HG03175 (cell line): ENCODE data around the gene NCAPD2.
A peak's percentile ranks its signal among the peaks of the same experiment; 100 is the strongest.
"Not testable (repeated sequence)": the region's sequence is repeated elsewhere in the genome, so short reads cannot be mapped to it uniquely, and the experiment has no call there.

Experiments
- ATAC-seq: cut with Tn5 transposase; IDR thresholded peaks from one replicate; pipeline ENCODE4 v1.9.1; 2021; ENCODE audit warnings: mild to moderate bottlenecking, moderate library complexity; ENCODE audit not compliant: unreplicated experiment

The NCAPD2 gene

GRCh38 chr12:6489449-6489848 lies 4.5 kb upstream of the NCAPD2 start:
- ATAC-seq, result no peak

- ATAC-seq, result not testable (repeated sequence)
Observed at GRCh38 chr12:6490673-6491072, 3.2 kb upstream of the NCAPD2 start.

GRCh38 chr12:6492838-6493496 lies 935 bp upstream of the NCAPD2 start, which contains the start of gene MRPL51:
Gene MRPL51, minus strand, starts transcription at chr12:6493262. Its CDS starts 126 bp downstream, at chr12:6493136.
- ATAC-seq, result peak; percentile 64

GRCh38 chr12:6494258-6494743 lies 399 bp downstream of the NCAPD2 start:
- no peak for ATAC-seq

- ATAC-seq, result no peak
Observed at GRCh38 chr12:6494968-6495367, 1.1 kb downstream of the NCAPD2 start.

- ATAC-seq, result not testable (repeated sequence)
Observed at GRCh38 chr12:6497291-6497690, 3.4 kb downstream of the NCAPD2 start.

GRCh38 chr12:6500466-6500865 lies 6.6 kb downstream of the NCAPD2 start:
- ATAC-seq, result no peak

- ATAC-seq, result no peak
Observed at GRCh38 chr12:6507102-6507998, 13.4 kb downstream of the NCAPD2 start.

- no peak for ATAC-seq
Observed at GRCh38 chr12:6508087-6508486, 14.2 kb downstream of the NCAPD2 start.

GRCh38 chr12:6520186-6520585 lies 26.3 kb downstream of the NCAPD2 start:
- no peak for ATAC-seq

- no peak for ATAC-seq
Observed at GRCh38 chr12:6522193-6522592, 28.3 kb downstream of the NCAPD2 start.

GRCh38 chr12:6523708-6524107 lies 29.8 kb downstream of the NCAPD2 start:
- no peak for ATAC-seq

GRCh38 chr12:6524648-6525047 lies 30.7 kb downstream of the NCAPD2 start:
- ATAC-seq, result no peak

- no peak for ATAC-seq
Observed at GRCh38 chr12:6526201-6526600, 32.3 kb downstream of the NCAPD2 start.

- ATAC-seq, result no peak
Observed at GRCh38 chr12:6526766-6527525, 33.0 kb downstream of the NCAPD2 start.

- ATAC-seq, result no peak
Observed at GRCh38 chr12:6527711-6528110, 33.8 kb downstream of the NCAPD2 start.

- ATAC-seq, result no peak
Observed at GRCh38 chr12:6528539-6529235, 34.8 kb downstream of the NCAPD2 start.

- ATAC-seq, result no peak
Observed at GRCh38 chr12:6529291-6529737, 35.4 kb downstream of the NCAPD2 start.

- no peak for ATAC-seq
Observed at GRCh38 chr12:6530576-6531260, 36.8 kb downstream of the NCAPD2 start.
